ENCODE data around the gene ZPBP2. TPM values are rescaled to one million over a fixed set of nuclear protein-coding genes. Genes with fewer than 3 reads are reported as not detected.

The ZPBP2 gene
- total and polyA plus RNA-seq, 9 of the 15 experiments (the other 6 are each of a cell fraction or from before 2014, with no cell fraction given), result not detected

DNA sequence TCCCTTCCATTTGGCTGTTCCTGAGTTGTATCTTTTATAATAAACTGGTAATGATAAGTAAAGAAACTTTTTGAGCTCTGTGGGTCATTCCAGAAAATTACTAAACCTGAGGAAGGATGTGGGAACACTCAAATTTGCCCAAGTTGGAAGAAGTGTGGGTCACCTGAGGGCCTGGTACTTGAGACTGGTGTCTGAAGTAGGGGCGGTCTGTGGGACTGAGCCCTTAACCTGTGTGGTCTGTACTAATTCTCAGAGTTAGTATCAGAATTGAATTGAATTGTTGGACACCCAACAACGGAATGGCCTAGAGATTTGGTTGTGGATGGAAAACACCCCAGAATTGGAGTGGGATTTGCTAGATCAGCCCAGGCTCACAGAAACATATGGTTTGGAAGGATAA, 47.0 kb upstream of the ZPBP2 start:
- DNase-seq (ENCODE audit: extremely low read depth in 1 of 4, low spot score in 3 of 4) (no peak), ATAC-seq (no peak), FAIRE-seq (no peak)
- WGBS (ENCODE audit: insufficient coverage, low coverage, missing lambda C conversion rate), result 0% methylated on average over 2 of the region's 2 CpGs
- in situ Hi-C loops (cut with MboI) (no loop called here), intact Hi-C loops (cut with micrococcal nuclease) (no loop called here)
- no peaks in the 10 kb centered on the region for H3K36me3 ChIP-seq (ENCODE audit: control insufficient read depth, insufficient read depth, low read length)
- BruUV-seq (replicated peaks), result no TSS peak
- H3K79me2 ChIP-seq (ENCODE audit: control insufficient read depth, insufficient read depth, low read length), result no peaks in the 10 kb centered on the region
- H3K27ac ChIP-seq (ENCODE audit: extremely low read depth, low read depth, low read length), result no peak overlapping the region
- ChIA-PET CTCF (ENCODE audit: low intra/inter-chr PET ratio) (no interaction called here), POLR2A (no interaction called here)
- H3K27me3 ChIP-seq (ENCODE audit: control insufficient read depth in 2 of 2, insufficient read depth in 2 of 2, low read length in 2 of 2), result peaks cover 0 to 2% of the 10 kb centered on the region in 2 experiments; a peak in 1 of 5 replicates
- H3K4me3 ChIP-seq, result no peak overlapping the region
- no peak overlapping the region for H3K4me2 ChIP-seq (ENCODE audit: insufficient read depth, low read length)
- H3K9me3 ChIP-seq (replicated peaks; ENCODE audit: control insufficient read depth, insufficient read depth, low read depth, low read length), result peaks cover 10% of the 10 kb centered on the region
- H3K4me1 ChIP-seq (replicated peaks in 1 of 2; ENCODE audit: control insufficient read depth in 2 of 2, insufficient read depth in 2 of 2, low read length in 2 of 2), result no peaks in the 10 kb centered on the region
- no peaks in the 10 kb centered on the region for H3K9me1 ChIP-seq (ENCODE audit: control insufficient read depth, insufficient read depth, low read length)
- no peaks in the 10 kb centered on the region for H4K20me1 ChIP-seq (replicated peaks; ENCODE audit: control insufficient read depth, insufficient read depth, low read length)
- no peak overlapping the region for H2AFZ ChIP-seq (ENCODE audit: low read depth, low read length)
- H3K9ac ChIP-seq (ENCODE audit: insufficient read depth in 1 of 2, low read depth in 2 of 2, low read length in 2 of 2), result no peak overlapping the region
- TF ChIP-seq ZNF584 (CRISPR knock-in tag; IDR thresholded peaks at IDR 0.05; ENCODE audit: low read depth) (no peak), ZSCAN32 (CRISPR knock-in tag; IDR thresholded peaks at IDR 0.05) (no peak), SMAD4 (CRISPR knock-in tag; conservative IDR thresholded peaks at IDR 0.05) (no peak), GABPB2 (CRISPR knock-in tag; conservative IDR thresholded peaks at IDR 0.05) (no peak), ZNF76 (CRISPR knock-in tag; IDR thresholded peaks at IDR 0.05; ENCODE audit: borderline replicate concordance) (no peak), SRSF7 (optimal IDR thresholded peaks at IDR 0.05; ENCODE audit: low read depth, low read length) (no peak), ZC3H11A (IDR thresholded peaks at IDR 0.05; ENCODE audit: low read depth, low read length) (no peak), NCOA4 (IDR thresholded peaks at IDR 0.05; ENCODE audit: partially characterized antibody) (no peak), POLR3G (IDR thresholded peaks at IDR 0.05; ENCODE audit: extremely low read depth, insufficient read length, insufficient replicate concordance) (no peak), MCM3 (IDR thresholded peaks at IDR 0.05) (no peak), ZNF444 (CRISPR knock-in tag; IDR thresholded peaks at IDR 0.05) (no peak)
- TF ChIP-seq, protein P1, sequence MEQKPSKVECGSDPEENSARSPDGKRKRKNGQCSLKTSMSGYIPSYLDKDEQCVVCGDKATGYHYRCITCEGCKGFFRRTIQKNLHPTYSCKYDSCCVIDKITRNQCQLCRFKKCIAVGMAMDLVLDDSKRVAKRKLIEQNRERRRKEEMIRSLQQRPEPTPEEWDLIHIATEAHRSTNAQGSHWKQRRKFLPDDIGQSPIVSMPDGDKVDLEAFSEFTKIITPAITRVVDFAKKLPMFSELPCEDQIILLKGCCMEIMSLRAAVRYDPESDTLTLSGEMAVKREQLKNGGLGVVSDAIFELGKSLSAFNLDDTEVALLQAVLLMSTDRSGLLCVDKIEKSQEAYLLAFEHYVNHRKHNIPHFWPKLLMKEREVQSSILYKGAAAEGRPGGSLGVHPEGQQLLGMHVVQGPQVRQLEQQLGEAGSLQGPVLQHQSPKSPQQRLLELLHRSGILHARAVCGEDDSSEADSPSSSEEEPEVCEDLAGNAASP (IDR thresholded peaks at IDR 0.05), result no peak

Measured in K562 (cell line).